HepG2 (cell line): ENCODE data around the gene FAM114A1. TPM values are rescaled to one million over a fixed set of nuclear protein-coding genes. Genes with fewer than 3 reads are reported as not detected.

Source experiments
- ATAC-seq: fragments of 200-7000 bp; cut with Tn5 transposase; 3 replicates; pipeline ENCODE4 v1.9.1; 2020; ENCODE audit warnings: mild to moderate bottlenecking, moderate library complexity
- BruUV-seq: library from RNA; stranded (reverse); fragments of 400-500 nt; replicated peaks from 2 replicates; lab custom pipeline; 2021; lab: Mats Ljungman, UMichigan
- CTCF ChIA-PET: fragments of 300-600 bp; formaldehyde crosslinking; extraction: SDS; loops from one replicate; lab custom pipeline; 2021; ENCODE audit warnings: low total read pairs, inconsistent platforms, low intra/inter-chr PET ratio; lab: Yijun Ruan, JAX
- POLR2A ChIA-PET: fragments of 350-600 bp; sonication (Branson Sonifier 250); formaldehyde crosslinking; loops from one replicate; lab custom pipeline; 2020; ENCODE audit warnings: antibody characterized with exemption, inconsistent platforms; lab: Yijun Ruan, JAX
- DNase-seq: peaks from one replicate; pipeline ENCODE4 v3.0.0-alpha.2; 2015; ENCODE audit warnings: low spot score
- FAIRE-seq: peaks from 3 replicates; lab custom pipeline; 2011; peaks lifted over from hg19 to GRCh38; lab: Jason Lieb, UNC
- H2AFZ ChIP-seq: one replicate; pipeline ENCODE4 v1.6.1; 2011; ENCODE audit warnings: low read length, inconsistent platforms
- H3K27ac ChIP-seq: fragments of 300-600 bp; 3 replicates; pipeline ENCODE4 v1.8.0; 2011; ENCODE audit warnings: mixed run types, mild to moderate bottlenecking, mixed read lengths, low read length, inconsistent platforms; ENCODE audit not compliant: insufficient read depth; ENCODE audit errors: extremely low read length
- H3K27me3 ChIP-seq, 2 experiments: fragments of 200-600 bp in 1 of 2; 2 replicates in 1 of 2; 3 replicates in 1 of 2; pipeline versions ENCODE4 v1.6.0 to v1.8.0; 2011; ENCODE audit warnings: low read length in 2 of 2, mild to moderate bottlenecking in 2 of 2, moderate library complexity in 2 of 2, inconsistent platforms in 1 of 2; ENCODE audit not compliant: insufficient read depth in 2 of 2, control insufficient read depth in 1 of 2
- H3K36me3 ChIP-seq, 2 experiments: fragments of 200-600 bp in 1 of 2; replicated peaks in 1 of 2; 2 replicates in 1 of 2; 3 replicates in 1 of 2; pipeline versions ENCODE4 v1.5.1 to v1.8.0; 2011; ENCODE audit warnings: low read length in 2 of 2, inconsistent platforms in 1 of 2; ENCODE audit not compliant: insufficient read depth in 2 of 2, control insufficient read depth in 1 of 2
- H3K4me1 ChIP-seq: 2 replicates; pipeline ENCODE4 v1.5.1; 2012; ENCODE audit warnings: low read length, inconsistent platforms; ENCODE audit not compliant: insufficient read depth
- H3K4me2 ChIP-seq: 2 replicates; pipeline ENCODE4 v1.6.0; 2011; ENCODE audit warnings: low read depth, low read length, inconsistent platforms
- H3K4me3 ChIP-seq, 3 experiments: fragments of 200-600 bp in 1 of 3; sonication (generic), shearing (Covaris generic) in 1 of 3; replicated peaks in 1 of 3; 2 replicates each; pipeline ENCODE4 v1.5.1; 2011 to 2016; ENCODE audit warnings: low read length in 3 of 3, inconsistent platforms in 2 of 3, low read depth in 2 of 3, mild to moderate bottlenecking in 2 of 3, control low read depth in 1 of 3, mixed read lengths in 1 of 3; ENCODE audit not compliant: insufficient read depth in 1 of 3
- H3K79me2 ChIP-seq: one replicate; pipeline ENCODE4 v1.6.1; 2011; ENCODE audit warnings: low read length, inconsistent platforms; ENCODE audit not compliant: insufficient read depth
- H3K9ac ChIP-seq: 2 replicates; pipeline ENCODE4 v1.6.0; 2011; ENCODE audit warnings: mild to moderate bottlenecking, low read depth, low read length, inconsistent platforms; ENCODE audit not compliant: insufficient read depth
- H3K9me3 ChIP-seq: 2 replicates; pipeline ENCODE4 v1.5.1; 2012; ENCODE audit warnings: mild to moderate bottlenecking, low read length
- H4K20me1 ChIP-seq: 2 replicates; pipeline ENCODE4 v1.6.0; 2011; ENCODE audit warnings: inconsistent platforms, mild to moderate bottlenecking, low read length, moderate library complexity; ENCODE audit not compliant: insufficient read depth
- BCL6 ChIP-seq: IDR thresholded peaks from 2 replicates; pipeline ENCODE4 v1.6.1; 2016; ENCODE audit warnings: missing genetic modification reagents, missing compliant biosample characterization
- EEA1 ChIP-seq: sonication (generic); formaldehyde crosslinking; IDR thresholded peaks from 2 replicates; pipeline ENCODE4 v1.5.1; 2020; ENCODE audit warnings: mild to moderate bottlenecking, missing genetic modification reagents, borderline replicate concordance
- FOXC1 ChIP-seq: sonication (generic); formaldehyde crosslinking; IDR thresholded peaks from 2 replicates; pipeline ENCODE4 v1.8.0; 2022; ENCODE audit warnings: mild to moderate bottlenecking, missing genetic modification reagents, borderline replicate concordance
- NFYC ChIP-seq: IDR thresholded peaks from 2 replicates; pipeline ENCODE4 v1.6.1; 2016; ENCODE audit warnings: missing genetic modification reagents, missing compliant biosample characterization
- SP140L ChIP-seq: sonication (generic); formaldehyde crosslinking; IDR thresholded peaks from 2 replicates; pipeline ENCODE4 v1.4.0; 2020; ENCODE audit warnings: missing genetic modification reagents, borderline replicate concordance
- TGIF2 ChIP-seq: IDR thresholded peaks from 2 replicates; pipeline ENCODE4 v1.6.1; 2016; ENCODE audit warnings: control low read depth, missing compliant biosample characterization
- ZMYM2 ChIP-seq: sonication (generic); formaldehyde crosslinking; IDR thresholded peaks from 2 replicates; pipeline ENCODE4 v1.8.0; 2022; ENCODE audit warnings: mild to moderate bottlenecking, missing genetic modification reagents
- ZNF331 ChIP-seq: sonication (generic); formaldehyde crosslinking; IDR thresholded peaks from 2 replicates; pipeline ENCODE4 v1.4.0; 2020; ENCODE audit warnings: missing genetic modification reagents
- ZNF720 ChIP-seq: sonication (generic); formaldehyde crosslinking; IDR thresholded peaks from 2 replicates; pipeline ENCODE4 v1.4.0; 2020; ENCODE audit warnings: missing genetic modification reagents
- ZNF773 ChIP-seq: sonication (generic); formaldehyde crosslinking; IDR thresholded peaks from 2 replicates; pipeline ENCODE4 v1.4.0; 2020; ENCODE audit warnings: missing genetic modification reagents, borderline replicate concordance
- ZSCAN20 ChIP-seq: sonication (generic); formaldehyde crosslinking; IDR thresholded peaks from 2 replicates; pipeline ENCODE4 v1.4.0; 2020; ENCODE audit warnings: missing genetic modification reagents, mild to moderate bottlenecking, borderline replicate concordance
- WGBS: methylation state at CpG from one replicate; pipeline ENCODE4 v1.1.6; 2017; ENCODE audit warnings: low lambda C conversion rate; 5-methylcytosine and 5-hydroxymethylcytosine counted together
- in situ Hi-C: cut with HindIII; loops from 2 replicates; pipeline ENCODE4 v1.10.0; 2017; ENCODE audit warnings: low pct_unique_long_range_greater_than_20kb; ENCODE audit not compliant: extremely low pct_ligation_motif_present
- intact Hi-C: fragments of 100-400 bp; cut with micrococcal nuclease; formaldehyde crosslinking; loops from one replicate; pipeline ENCODE4 v1.10.0; 2022; ENCODE audit not compliant: unreplicated experiment
- polyA plus RNA-seq, 8 experiments: library from polyadenylated mRNA; depleted of rRNA in 3 of 8; stranded (reverse) in 7 of 8; unstranded in 1 of 8; fragments of >200 nt; fragmentation: Illumina TruSeq in 4 of 8; extraction: Trizol in 4 of 8; gene quantifications; 2 replicates each; pipeline versions ENCODE4 v1.2.1 to v1.2.3, GENCODE V29; 2011 to 2016; ENCODE audit warnings: low read depth in 4 of 8, missing spikeins in 1 of 8, mixed read lengths in 1 of 8; ENCODE audit not compliant: insufficient read depth in 1 of 8
- total RNA-seq, 5 experiments: library from RNA; depleted of rRNA; stranded (reverse); fragments of >200 nt; fragmentation: Illumina TruSeq; extraction: Trizol; gene quantifications; 2 replicates each; pipeline ENCODE4 v1.2.3, GENCODE V29; 2016; ENCODE audit warnings: low read depth in 1 of 5
- TF ChIP-seq, protein P1 (sequence below): sonication (generic); formaldehyde crosslinking; IDR thresholded peaks from 2 replicates; pipeline ENCODE4; 2020; ENCODE audit warnings: missing genetic modification reagents, mild to moderate bottlenecking, borderline replicate concordance

The FAM114A1 gene
- total and polyA plus RNA-seq, 2 of the 13 experiments (the other 11 are each of a cell fraction or from before 2014, with no cell fraction given), result 61.0 to 76.9 TPM

- no peak overlapping the region for H3K9ac ChIP-seq
- ChIA-PET CTCF (no interaction called here), POLR2A (no interaction called here)
- no peaks in the 10 kb centered on the region for H3K79me2 ChIP-seq
- ATAC-seq, result no peak
- H3K4me2 ChIP-seq, result no peak overlapping the region
- intact Hi-C loops (loop anchor here (10.0 kb wide), 1 partner anchor 46 kb away; no protein-coding TSS in a partner anchor), in situ Hi-C loops (no loop called here)
- no peaks in the 10 kb centered on the region for H3K9me3 ChIP-seq
- H3K27me3 ChIP-seq, result no peaks in the 10 kb centered on the region
- FAIRE-seq, result no peak
- no peak for TF ChIP-seq BCL6
- TF ChIP-seq FOXC1, result no peak
- no peak for TF ChIP-seq ZNF720
- no peak for TF ChIP-seq ZNF773 (CRISPR knock-in tag)
- no peak for TF ChIP-seq TGIF2 (CRISPR knock-in tag)
- TF ChIP-seq ZNF331 (CRISPR knock-in tag), result no peak
- no peak for TF ChIP-seq ZSCAN20 (CRISPR knock-in tag)
- no peak for TF ChIP-seq EEA1 (CRISPR knock-in tag)
- no peak for TF ChIP-seq SP140L
- no peak for TF ChIP-seq ZMYM2
- no peak for TF ChIP-seq NFYC (CRISPR knock-in tag)
- TF ChIP-seq, protein P1, sequence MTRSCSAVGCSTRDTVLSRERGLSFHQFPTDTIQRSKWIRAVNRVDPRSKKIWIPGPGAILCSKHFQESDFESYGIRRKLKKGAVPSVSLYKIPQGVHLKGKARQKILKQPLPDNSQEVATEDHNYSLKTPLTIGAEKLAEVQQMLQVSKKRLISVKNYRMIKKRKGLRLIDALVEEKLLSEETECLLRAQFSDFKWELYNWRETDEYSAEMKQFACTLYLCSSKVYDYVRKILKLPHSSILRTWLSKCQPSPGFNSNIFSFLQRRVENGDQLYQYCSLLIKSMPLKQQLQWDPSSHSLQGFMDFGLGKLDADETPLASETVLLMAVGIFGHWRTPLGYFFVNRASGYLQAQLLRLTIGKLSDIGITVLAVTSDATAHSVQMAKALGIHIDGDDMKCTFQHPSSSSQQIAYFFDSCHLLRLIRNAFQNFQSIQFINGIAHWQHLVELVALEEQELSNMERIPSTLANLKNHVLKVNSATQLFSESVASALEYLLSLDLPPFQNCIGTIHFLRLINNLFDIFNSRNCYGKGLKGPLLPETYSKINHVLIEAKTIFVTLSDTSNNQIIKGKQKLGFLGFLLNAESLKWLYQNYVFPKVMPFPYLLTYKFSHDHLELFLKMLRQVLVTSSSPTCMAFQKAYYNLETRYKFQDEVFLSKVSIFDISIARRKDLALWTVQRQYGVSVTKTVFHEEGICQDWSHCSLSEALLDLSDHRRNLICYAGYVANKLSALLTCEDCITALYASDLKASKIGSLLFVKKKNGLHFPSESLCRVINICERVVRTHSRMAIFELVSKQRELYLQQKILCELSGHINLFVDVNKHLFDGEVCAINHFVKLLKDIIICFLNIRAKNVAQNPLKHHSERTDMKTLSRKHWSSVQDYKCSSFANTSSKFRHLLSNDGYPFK (CRISPR knock-in tag), result no peak
- WGBS, result 60% methylated on average over 1 of the region's 1 CpG
- peaks cover 15 to 70% of the 10 kb centered on the region in 2 experiments for H3K36me3 ChIP-seq
- H3K4me3 ChIP-seq, result no peak overlapping the region
- no peak overlapping the region for H3K27ac ChIP-seq
- no TSS peak for BruUV-seq
- DNase-seq, result no peak
- no peaks in the 10 kb centered on the region for H3K4me1 ChIP-seq
- H4K20me1 ChIP-seq, result no peaks in the 10 kb centered on the region
- H2AFZ ChIP-seq, result no peak overlapping the region
Observed at GRCh38 chr4:38939165-38939564, 71.6 kb downstream of the FAM114A1 start.
